K562 (cell line): ENCODE measurements around the gene TRIM23. TPM values are rescaled to one million over a fixed set of nuclear protein-coding genes. Genes with fewer than 3 reads are reported as not detected.

Experiments used
- ATAC-seq: fragments of 200-7000 bp; cut with Tn5 transposase; 3 replicates; pipeline ENCODE4 v1.9.1; 2020; ENCODE audit warnings: moderate library complexity
- BruUV-seq: library from RNA; stranded (reverse); fragments of 400-500 nt; replicated peaks from 2 replicates; lab custom pipeline; 2021; lab: Mats Ljungman, UMichigan
- CTCF ChIA-PET: fragments of 300-600 bp; formaldehyde crosslinking; extraction: SDS; loops from one replicate; lab custom pipeline; 2021; ENCODE audit warnings: low intra/inter-chr PET ratio; lab: Yijun Ruan, JAX
- POLR2A ChIA-PET: fragments of 300-600, 350-650 bp; sonication (Branson Sonifier 250); formaldehyde crosslinking; extraction: SDS; loops from one replicate; lab custom pipeline; 2021; ENCODE audit warnings: antibody characterized with exemption, inconsistent platforms; lab: Yijun Ruan, JAX
- DNase-seq, 4 experiments: peaks; one replicate each; pipeline versions ENCODE4 v3.0.0 to v3.0.0-alpha.2; 2011 to 2018; ENCODE audit warnings: low spot score in 3 of 4, mixed read lengths in 3 of 4; ENCODE audit errors: extremely low read depth in 1 of 4
- FAIRE-seq: peaks from 2 replicates; lab custom pipeline; 2011; peaks lifted over from hg19 to GRCh38; lab: Jason Lieb, UNC
- H2AFZ ChIP-seq: 2 replicates; pipeline ENCODE4 v1.6.0; 2011; ENCODE audit warnings: low read depth, low read length, control low read depth, inconsistent platforms
- H3K27ac ChIP-seq: fragments of 200-600 bp; 3 replicates; pipeline ENCODE4 v1.8.0; 2011; ENCODE audit warnings: low read depth, mild to moderate bottlenecking, control low read depth, inconsistent platforms, low read length, moderate library complexity, mixed read lengths; ENCODE audit errors: extremely low read depth
- H3K27me3 ChIP-seq, 2 experiments: fragments of 300-600 bp in 1 of 2; 2 replicates in 1 of 2; 3 replicates in 1 of 2; pipeline versions ENCODE4 v1.6.0 to v1.8.0; 2011; ENCODE audit warnings: inconsistent platforms in 2 of 2, low read length in 2 of 2, mild to moderate bottlenecking in 1 of 2, mixed read lengths in 1 of 2, moderate library complexity in 1 of 2; ENCODE audit not compliant: control insufficient read depth in 2 of 2, insufficient read depth in 2 of 2
- H3K36me3 ChIP-seq: fragments of 300-600 bp; 3 replicates; pipeline ENCODE4 v1.8.0; 2011; ENCODE audit warnings: mild to moderate bottlenecking, low read length, inconsistent platforms; ENCODE audit not compliant: control insufficient read depth, insufficient read depth
- H3K4me1 ChIP-seq, 2 experiments: fragments of 200-600 bp in 1 of 2; replicated peaks in 1 of 2; 2 replicates in 1 of 2; 3 replicates in 1 of 2; pipeline versions ENCODE4 v1.5.1 to v1.8.0; 2011; ENCODE audit warnings: inconsistent platforms in 2 of 2, low read length in 2 of 2, mild to moderate bottlenecking in 1 of 2, mixed read lengths in 1 of 2, moderate library complexity in 1 of 2; ENCODE audit not compliant: control insufficient read depth in 2 of 2, insufficient read depth in 2 of 2
- H3K4me2 ChIP-seq: 2 replicates; pipeline ENCODE4 v1.6.1; 2011; ENCODE audit warnings: low read length, control low read depth, inconsistent platforms, mixed read lengths; ENCODE audit not compliant: insufficient read depth
- H3K4me3 ChIP-seq: fragments of 200-600 bp; sonication (generic), shearing (Covaris generic); 2 replicates; pipeline ENCODE4 v1.5.1; 2016; ENCODE audit warnings: control low read depth, inconsistent platforms
- H3K79me2 ChIP-seq: fragments of 200-600 bp; 3 replicates; pipeline ENCODE4 v1.8.0; 2011; ENCODE audit warnings: low read length, inconsistent platforms; ENCODE audit not compliant: control insufficient read depth, insufficient read depth
- H3K9ac ChIP-seq, 2 experiments: 2 replicates each; pipeline versions ENCODE4 v1.6.0 to v1.6.1; 2011; ENCODE audit warnings: low read depth in 2 of 2, low read length in 2 of 2, control low read depth in 1 of 2, inconsistent platforms in 1 of 2, mild to moderate bottlenecking in 1 of 2, mixed read lengths in 1 of 2; ENCODE audit not compliant: insufficient read depth in 1 of 2
- H3K9me1 ChIP-seq: one replicate; pipeline ENCODE4 v1.6.0; 2011; ENCODE audit warnings: inconsistent platforms, mild to moderate bottlenecking, low read length, moderate library complexity; ENCODE audit not compliant: control insufficient read depth, insufficient read depth
- H3K9me3 ChIP-seq: replicated peaks from 2 replicates; pipeline ENCODE4 v1.5.1; 2011; ENCODE audit warnings: low read depth, low read length, inconsistent platforms; ENCODE audit not compliant: control insufficient read depth, insufficient read depth
- H4K20me1 ChIP-seq: replicated peaks from 2 replicates; pipeline ENCODE4 v1.6.1; 2011; ENCODE audit warnings: low read length, inconsistent platforms, mixed read lengths; ENCODE audit not compliant: control insufficient read depth, insufficient read depth
- ARID1B ChIP-seq: fragments of 450-650 bp; IDR thresholded peaks from 2 replicates; pipeline ENCODE4 v1.6.1; 2016; ENCODE audit warnings: antibody characterized with exemption, mild to moderate bottlenecking, inconsistent platforms
- ATF3 ChIP-seq, 2 experiments: fragments of 450-650 bp in 1 of 2; sonication (generic) in 1 of 2; formaldehyde crosslinking in 1 of 2; IDR thresholded peaks in 1 of 2; conservative IDR thresholded peaks in 1 of 2; 2 replicates each; pipeline versions ENCODE4 v1.6.1 to v1.8.1; 2016 to 2023; ENCODE audit warnings: mild to moderate bottlenecking in 2 of 2, moderate library complexity in 2 of 2, inconsistent platforms in 1 of 2, missing genetic modification reagents in 1 of 2
- ATF4 ChIP-seq: fragments of 450-650 bp; formaldehyde crosslinking; IDR thresholded peaks from 2 replicates; pipeline ENCODE4 v1.4.0; 2022; ENCODE audit warnings: mild to moderate bottlenecking, moderate library complexity
- BCLAF1 ChIP-seq, 2 experiments: fragments of 450-650 bp in 1 of 2; IDR thresholded peaks; 2 replicates each; pipeline ENCODE4 v1.6.1; 2011 to 2017; ENCODE audit warnings: low read depth in 2 of 2, antibody characterized with exemption in 1 of 2, borderline replicate concordance in 1 of 2, low read length in 1 of 2, mild to moderate bottlenecking in 1 of 2, mixed read lengths in 1 of 2; ENCODE audit not compliant: control insufficient read depth in 1 of 2
- C11orf30 ChIP-seq: fragments of 450-650 bp; IDR thresholded peaks from 2 replicates; pipeline ENCODE4 v1.6.1; 2016; ENCODE audit warnings: low read depth, mild to moderate bottlenecking
- CCNT2 ChIP-seq: IDR thresholded peaks from 2 replicates; pipeline ENCODE4 v1.6.1; 2011; ENCODE audit warnings: borderline replicate concordance, low read depth, mild to moderate bottlenecking, moderate library complexity, mixed read lengths, low read length; ENCODE audit not compliant: insufficient read length; ENCODE audit errors: extremely low read depth
- CHD4 ChIP-seq: fragments of 200-600 bp; sonication (generic); IDR thresholded peaks from 3 replicates; pipeline ENCODE4 v1.6.1; 2012; ENCODE audit warnings: low read depth, mild to moderate bottlenecking, mixed read lengths, low read length, inconsistent platforms; ENCODE audit not compliant: insufficient read depth, insufficient replicate concordance, poor library complexity, severe bottlenecking
- DPF2 ChIP-seq: fragments of 450-650 bp; IDR thresholded peaks from 2 replicates; pipeline ENCODE4 v1.6.1; 2016
- FOSL1 ChIP-seq: fragments of 200-800 bp; sonication (Bioruptor generic); conservative IDR thresholded peaks from 2 replicates; pipeline ENCODE4 v1.6.1; 2016; ENCODE audit warnings: missing genetic modification characterization, missing compliant biosample characterization
- JUND ChIP-seq, 2 experiments: IDR thresholded peaks; 2 replicates in 1 of 2; 3 replicates in 1 of 2; pipeline ENCODE4 v1.6.1; 2011; ENCODE audit warnings: borderline replicate concordance in 2 of 2, low read depth in 2 of 2, low read length in 2 of 2, improper control_type of control experiment in 1 of 2, missing biosample characterization in 1 of 2, missing genetic modification characterization in 1 of 2, missing genetic modification reagents in 1 of 2
- SOX6 ChIP-seq: fragments of 450-650 bp; IDR thresholded peaks from 2 replicates; pipeline ENCODE4 v1.6.1; 2014; ENCODE audit warnings: mild to moderate bottlenecking
- ZBTB2 ChIP-seq: fragments of 450-650 bp; IDR thresholded peaks from 2 replicates; pipeline ENCODE4 v1.6.1; 2016; ENCODE audit warnings: antibody characterized with exemption
- ZKSCAN3 ChIP-seq: fragments of 250-450 bp; sonication (Bioruptor Pico); IDR thresholded peaks from 2 replicates; pipeline ENCODE4 v1.4.0; 2020
- ZNF589 ChIP-seq: fragments of 200-800 bp; sonication (Bioruptor generic); IDR thresholded peaks from 2 replicates; pipeline ENCODE4 v1.6.1; 2016; ENCODE audit warnings: low read depth, missing genetic modification characterization, missing compliant biosample characterization
- ZNF778 ChIP-seq: fragments of 450-650 bp; formaldehyde crosslinking; IDR thresholded peaks from 2 replicates; pipeline ENCODE4 v1.4.0; 2020; ENCODE audit warnings: mild to moderate bottlenecking, moderate library complexity
- in situ Hi-C: fragments of 300-500 bp; cut with MboI; formaldehyde crosslinking; loops from 4 replicates; pipeline ENCODE4 v1.15.0; 2018; ENCODE audit warnings: inconsistent platforms, mixed read lengths
- intact Hi-C: fragments of 100-400 bp; cut with micrococcal nuclease; formaldehyde crosslinking; loops from 2 replicates; pipeline ENCODE4 v1.14.2; 2022
- polyA plus RNA-seq, 8 experiments: library from polyadenylated mRNA; depleted of rRNA in 4 of 8; stranded (reverse) in 5 of 8; unstranded in 3 of 8; fragments of >200 nt; fragmentation: Nextera tagmentation in 2 of 8; fragmentation: Illumina TruSeq in 1 of 8; extraction: Ambion mirVana in 2 of 8; extraction: Trizol in 1 of 8; gene quantifications; 2 replicates each; pipeline versions ENCODE4 v1.2.1 to v1.2.3, GENCODE V29; 2011 to 2014; ENCODE audit warnings: inconsistent platforms in 1 of 8, missing spikeins in 1 of 8
- total RNA-seq, 7 experiments: library from RNA; depleted of rRNA in 6 of 7; stranded (reverse); fragments of >200 nt in 6 of 7; fragmentation: Illumina TruSeq in 2 of 7; extraction: Trizol in 2 of 7; gene quantifications; 2 replicates each; pipeline versions ENCODE4 v1.2.1 to v1.2.3, GENCODE V29; 2011 to 2021; ENCODE audit warnings: low replicate concordance in 1 of 7

The TRIM23 gene
- total and polyA plus RNA-seq, 9 of the 15 experiments (the other 6 are each of a cell fraction or from before 2014, with no cell fraction given) = 2.4 to 8.5 (median 4.9) TPM

- Histone ChIP-seq H3K4me3 (no peak overlapping the region), H3K9ac (no peak overlapping the region), H3K4me2 (peak overlapping the region; percentile 56; the same call in 1 of the 2 replicates), H3K79me2 (no peaks in the 10 kb centered on the region), H3K4me1 (peaks cover 0 to 10% of the 10 kb centered on the region in 2 experiments; a peak in 2 of 5 replicates), H2AFZ (no peak overlapping the region), H3K36me3 (peaks cover 73% of the 10 kb centered on the region), H3K9me1 (no peaks in the 10 kb centered on the region), H3K27ac (peak overlapping the region; percentile 38; the same call in 2 of the 3 replicates), H3K27me3 (no peaks in the 10 kb centered on the region), H3K9me3 (no peaks in the 10 kb centered on the region), H4K20me1 (no peaks in the 10 kb centered on the region)
- ATAC-seq = peak; percentile 85
- FAIRE-seq = peak; percentile 19
- peak; percentile 11 to 44 (median 17) for DNase-seq
- BruUV-seq = no TSS peak
- in situ Hi-C loops = no loop called here
- intact Hi-C loops = no loop called here
- CTCF ChIA-PET = no interaction called here
- POLR2A ChIA-PET = interaction anchor here (1.1 to 1.5 kb wide), 4 partner anchors 10 to 42 kb away, joined by 3 to 4 read pairs (median 3); partner anchors contain the start of genes CENPK and PPWD1
- TF ChIP-seq ZNF778 (CRISPR knock-in tag) = no peak
- TF ChIP-seq ARID1B = peak; percentile 38
- no peak for TF ChIP-seq ZBTB2
- TF ChIP-seq ATF3 (IDR thresholded peaks at IDR 0.05) = peak; percentile 24; the same call in 1 of the 2 replicates
- no peak for TF ChIP-seq ATF3 (CRISPR knock-in tag; conservative IDR thresholded peaks at IDR 0.05)
- no peak for TF ChIP-seq CCNT2
- TF ChIP-seq CHD4 = no peak
- TF ChIP-seq SOX6 = peak; percentile 81
- no peak for TF ChIP-seq BCLAF1 (IDR thresholded peaks at IDR 0.05; ENCODE audit: borderline replicate concordance in 1 of 2, control insufficient read depth in 1 of 2, low read depth in 2 of 2, low read length in 1 of 2)
- no peak for TF ChIP-seq ATF4 (CRISPR knock-in tag)
- TF ChIP-seq ZKSCAN3 (CRISPR knock-in tag) = no peak
- no peak for TF ChIP-seq ZNF589 (CRISPR knock-in tag)
- peak; percentile 75 for TF ChIP-seq FOSL1 (tag)
- peak; percentile 73 for TF ChIP-seq JUND (IDR thresholded peaks at IDR 0.05; ENCODE audit: borderline replicate concordance, low read depth, low read length)
- peak; percentile 71; the same call in 1 of the 3 replicates for TF ChIP-seq JUND (tag; IDR thresholded peaks at IDR 0.05; ENCODE audit: borderline replicate concordance, low read depth, low read length)
- peak; percentile 50; the same call in 1 of the 2 replicates for TF ChIP-seq DPF2
- 0 out of 2 replicates have a peak, but pooled peaks have one; percentile 10 for TF ChIP-seq C11orf30
Measured at GRCh38 chr5:65539827-65540226, 84.3 kb downstream of the TRIM23 start.
